Measurements from ENCODE around the gene SPATA18. TPM values are rescaled to one million over a fixed set of nuclear protein-coding genes. Genes with fewer than 3 reads are reported as not detected.

Gene SPATA18
- total and polyA plus RNA-seq, 7 donors: 1.8 to 13.0 (median 3.2) TPM

- peaks cover 0 to 5% (median 2%) of the 10 kb centered on the region in 4 donors for H3K36me3 ChIP-seq
- H3K4me3 ChIP-seq: no peak overlapping the region
- TF ChIP-seq, protein P1, sequence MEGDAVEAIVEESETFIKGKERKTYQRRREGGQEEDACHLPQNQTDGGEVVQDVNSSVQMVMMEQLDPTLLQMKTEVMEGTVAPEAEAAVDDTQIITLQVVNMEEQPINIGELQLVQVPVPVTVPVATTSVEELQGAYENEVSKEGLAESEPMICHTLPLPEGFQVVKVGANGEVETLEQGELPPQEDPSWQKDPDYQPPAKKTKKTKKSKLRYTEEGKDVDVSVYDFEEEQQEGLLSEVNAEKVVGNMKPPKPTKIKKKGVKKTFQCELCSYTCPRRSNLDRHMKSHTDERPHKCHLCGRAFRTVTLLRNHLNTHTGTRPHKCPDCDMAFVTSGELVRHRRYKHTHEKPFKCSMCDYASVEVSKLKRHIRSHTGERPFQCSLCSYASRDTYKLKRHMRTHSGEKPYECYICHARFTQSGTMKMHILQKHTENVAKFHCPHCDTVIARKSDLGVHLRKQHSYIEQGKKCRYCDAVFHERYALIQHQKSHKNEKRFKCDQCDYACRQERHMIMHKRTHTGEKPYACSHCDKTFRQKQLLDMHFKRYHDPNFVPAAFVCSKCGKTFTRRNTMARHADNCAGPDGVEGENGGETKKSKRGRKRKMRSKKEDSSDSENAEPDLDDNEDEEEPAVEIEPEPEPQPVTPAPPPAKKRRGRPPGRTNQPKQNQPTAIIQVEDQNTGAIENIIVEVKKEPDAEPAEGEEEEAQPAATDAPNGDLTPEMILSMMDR (IDR thresholded peaks at IDR 0.05): no peak
- TF ChIP-seq EP300 (IDR thresholded peaks at IDR 0.05) (no peak), POLR2AphosphoS5 (IDR thresholded peaks at IDR 0.05) (no peak), POLR2A (IDR thresholded peaks at IDR 0.05) (no peak)
- H3K4me1 ChIP-seq: no peaks in the 10 kb centered on the region
- DNase-seq: no peak
- H3K27me3 ChIP-seq: no peaks in the 10 kb centered on the region
- no peaks in the 10 kb centered on the region for H3K9me3 ChIP-seq
- 96 to 97% methylated on average over 4 of the region's 4 CpGs for WGBS, 2 donors
- no peak overlapping the region for H3K27ac ChIP-seq
- intact Hi-C loops (cut with DNase I): no loop called here
Observed at GRCh38 chr4:52006887-52007286, 44.2 kb upstream of the SPATA18 start.

GRCh38 chr4:52010986-52011385 lies 40.1 kb upstream of the SPATA18 start:
- 31 to 80% methylated on average over 2 of the region's 2 CpGs for WGBS, 2 donors
- Histone ChIP-seq H3K36me3 (peaks cover 0 to 18% (median 2%) of the 10 kb centered on the region in 4 donors), H3K27me3 (no peaks in the 10 kb centered on the region), H3K9me3 (no peaks in the 10 kb centered on the region), H3K4me3 (no peak overlapping the region), H3K27ac (no peak overlapping the region), H3K4me1 (no peaks in the 10 kb centered on the region)
- intact Hi-C loops (cut with DNase I): no loop called here
- DNase-seq: no peak
- TF ChIP-seq, protein P1 (IDR thresholded peaks at IDR 0.05): no peak
- TF ChIP-seq POLR2AphosphoS5 (IDR thresholded peaks at IDR 0.05) (no peak), EP300 (IDR thresholded peaks at IDR 0.05) (no peak), POLR2A (IDR thresholded peaks at IDR 0.05) (no peak)

- 22 to 68% methylated on average over 1 of the region's 1 CpG for WGBS, 2 donors
- Histone ChIP-seq H3K27me3 (no peaks in the 10 kb centered on the region), H3K36me3 (peaks cover 0 to 18% (median 2%) of the 10 kb centered on the region in 4 donors), H3K9me3 (no peaks in the 10 kb centered on the region), H3K27ac (no peak overlapping the region), H3K4me1 (no peaks in the 10 kb centered on the region), H3K4me3 (no peak overlapping the region)
- no peak for DNase-seq
- TF ChIP-seq, protein P1 (IDR thresholded peaks at IDR 0.05): no peak
- TF ChIP-seq POLR2AphosphoS5 (IDR thresholded peaks at IDR 0.05): no peak
- no peak for TF ChIP-seq EP300 (IDR thresholded peaks at IDR 0.05)
- TF ChIP-seq POLR2A (IDR thresholded peaks at IDR 0.05): no peak
- intact Hi-C loops (cut with DNase I): no loop called here
Observed at GRCh38 chr4:52012651-52013050, 38.5 kb upstream of the SPATA18 start.

DNA sequence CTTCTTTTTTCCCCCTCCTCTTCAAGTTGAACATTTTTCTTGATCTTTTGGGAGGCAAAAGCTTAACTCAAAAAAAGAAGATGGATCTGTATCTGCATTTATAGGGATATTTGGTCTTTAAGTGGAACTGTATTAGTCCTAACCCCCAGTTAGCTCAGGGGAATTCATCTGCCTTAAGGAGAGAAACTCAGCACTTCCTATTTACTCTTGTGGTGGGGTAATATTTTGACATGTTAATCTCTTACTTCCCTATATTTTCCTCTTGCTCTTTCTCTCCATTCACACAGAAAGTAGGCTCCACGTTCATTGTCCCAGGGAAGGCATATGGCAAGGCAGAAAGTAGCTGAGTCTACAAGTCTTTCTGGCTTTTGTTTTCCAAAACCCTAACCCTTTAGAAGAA lies 36.2 kb upstream of the SPATA18 start:
- TF ChIP-seq, protein P1 (IDR thresholded peaks at IDR 0.05): no peak
- TF ChIP-seq POLR2AphosphoS5 (IDR thresholded peaks at IDR 0.05): no peak
- no peak for TF ChIP-seq POLR2A (IDR thresholded peaks at IDR 0.05)
- TF ChIP-seq EP300 (IDR thresholded peaks at IDR 0.05): no peak
- Histone ChIP-seq H3K36me3 (peaks cover 0 to 18% (median 2%) of the 10 kb centered on the region in 4 donors), H3K4me1 (no peaks in the 10 kb centered on the region), H3K27ac (no peak overlapping the region), H3K9me3 (no peaks in the 10 kb centered on the region), H3K4me3 (no peak overlapping the region), H3K27me3 (no peaks in the 10 kb centered on the region)
- DNase-seq: no peak
- intact Hi-C loops (cut with DNase I): no loop called here
- 43 to 56% methylated on average over 1 of the region's 1 CpG for WGBS, 2 donors

DNA sequence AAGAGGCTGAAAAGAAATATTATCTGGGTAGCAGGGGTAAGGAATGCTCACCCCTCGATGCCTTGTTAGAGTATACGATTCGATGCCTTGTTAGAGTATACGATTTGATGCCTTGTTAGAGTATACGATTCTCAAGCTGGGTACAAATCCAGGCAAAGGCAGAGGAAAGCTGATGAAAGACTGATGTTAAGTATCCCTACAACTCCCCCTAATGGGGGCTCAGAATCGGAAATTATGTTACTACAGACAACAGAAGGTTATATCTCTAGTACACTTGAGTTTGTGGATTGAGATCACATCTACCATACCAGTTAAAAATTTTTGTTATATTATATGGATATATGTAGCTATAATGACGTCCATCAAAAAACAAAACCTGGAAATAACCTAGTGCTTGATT lies 35.7 kb upstream of the SPATA18 start:
- H3K4me3 ChIP-seq: no peak overlapping the region
- no peaks in the 10 kb centered on the region for H3K4me1 ChIP-seq
- no peak for DNase-seq
- no peak overlapping the region for H3K27ac ChIP-seq
- no peaks in the 10 kb centered on the region for H3K9me3 ChIP-seq
- H3K27me3 ChIP-seq: no peaks in the 10 kb centered on the region
- H3K36me3 ChIP-seq: peaks cover 0 to 18% (median 2%) of the 10 kb centered on the region in 4 donors
- 79 to 84% methylated on average over 7 of the region's 7 CpGs for WGBS, 2 donors
- TF ChIP-seq POLR2AphosphoS5 (IDR thresholded peaks at IDR 0.05) (no peak), POLR2A (IDR thresholded peaks at IDR 0.05) (no peak), EP300 (IDR thresholded peaks at IDR 0.05) (no peak)
- TF ChIP-seq, protein P1 (IDR thresholded peaks at IDR 0.05): no peak
- intact Hi-C loops (cut with DNase I): no loop called here

All from sigmoid colon (tissue), 7 donors.